Measurements from ENCODE around the gene TREX2. TPM values are rescaled to one million over a fixed set of nuclear protein-coding genes. Genes with fewer than 3 reads are reported as not detected.

Gene TREX2
- total RNA-seq, 4 donors from 2014 or later: 1.4 to 3.2 (median 2.9) TPM; not detected in 1

DNA sequence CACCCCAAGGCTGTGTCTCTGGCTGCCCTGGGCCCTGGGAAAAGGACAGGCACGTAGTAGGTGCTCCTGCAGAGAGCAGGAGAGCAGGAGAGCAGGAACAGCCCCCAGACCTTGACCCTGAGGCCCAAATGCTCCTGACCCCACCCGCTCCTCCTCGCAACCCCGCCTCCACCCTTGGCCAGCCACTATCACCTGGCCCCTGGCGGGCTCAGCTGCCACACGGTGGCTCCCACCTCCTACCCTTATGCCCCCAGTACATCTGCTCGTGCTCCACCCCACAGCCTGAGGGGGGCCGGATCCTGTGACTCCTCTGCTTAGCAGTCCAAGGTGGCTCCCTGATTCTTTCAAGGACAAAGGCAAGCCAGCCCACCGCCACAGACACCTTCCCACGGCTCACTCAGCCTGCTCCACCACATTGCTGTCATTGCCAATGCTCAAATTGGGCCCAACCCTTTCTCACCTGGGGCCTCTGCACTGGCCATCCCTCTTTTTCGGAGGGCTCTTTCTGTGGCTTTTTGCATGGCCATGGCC, 30.0 kb upstream of the TREX2 start:
- Histone ChIP-seq H3K27ac (peak overlapping the region; percentile 67 to 82), H3K36me3 (no peaks in the 10 kb centered on the region), H3K27me3 (no peaks in the 10 kb centered on the region), H3K9me3 (no peaks in the 10 kb centered on the region), H3K4me1 (peaks cover 0 to 6% of the 10 kb centered on the region in 2 donors), H3K4me3 (no peak overlapping the region)
- TF ChIP-seq, protein P1, sequence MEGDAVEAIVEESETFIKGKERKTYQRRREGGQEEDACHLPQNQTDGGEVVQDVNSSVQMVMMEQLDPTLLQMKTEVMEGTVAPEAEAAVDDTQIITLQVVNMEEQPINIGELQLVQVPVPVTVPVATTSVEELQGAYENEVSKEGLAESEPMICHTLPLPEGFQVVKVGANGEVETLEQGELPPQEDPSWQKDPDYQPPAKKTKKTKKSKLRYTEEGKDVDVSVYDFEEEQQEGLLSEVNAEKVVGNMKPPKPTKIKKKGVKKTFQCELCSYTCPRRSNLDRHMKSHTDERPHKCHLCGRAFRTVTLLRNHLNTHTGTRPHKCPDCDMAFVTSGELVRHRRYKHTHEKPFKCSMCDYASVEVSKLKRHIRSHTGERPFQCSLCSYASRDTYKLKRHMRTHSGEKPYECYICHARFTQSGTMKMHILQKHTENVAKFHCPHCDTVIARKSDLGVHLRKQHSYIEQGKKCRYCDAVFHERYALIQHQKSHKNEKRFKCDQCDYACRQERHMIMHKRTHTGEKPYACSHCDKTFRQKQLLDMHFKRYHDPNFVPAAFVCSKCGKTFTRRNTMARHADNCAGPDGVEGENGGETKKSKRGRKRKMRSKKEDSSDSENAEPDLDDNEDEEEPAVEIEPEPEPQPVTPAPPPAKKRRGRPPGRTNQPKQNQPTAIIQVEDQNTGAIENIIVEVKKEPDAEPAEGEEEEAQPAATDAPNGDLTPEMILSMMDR (IDR thresholded peaks at IDR 0.05): no peak
- no peak for TF ChIP-seq POLR2A (IDR thresholded peaks at IDR 0.05)
- DNase-seq: no peak
- intact Hi-C loops (cut with DNase I; ENCODE audit: low total_unique reads): no loop called here

DNA sequence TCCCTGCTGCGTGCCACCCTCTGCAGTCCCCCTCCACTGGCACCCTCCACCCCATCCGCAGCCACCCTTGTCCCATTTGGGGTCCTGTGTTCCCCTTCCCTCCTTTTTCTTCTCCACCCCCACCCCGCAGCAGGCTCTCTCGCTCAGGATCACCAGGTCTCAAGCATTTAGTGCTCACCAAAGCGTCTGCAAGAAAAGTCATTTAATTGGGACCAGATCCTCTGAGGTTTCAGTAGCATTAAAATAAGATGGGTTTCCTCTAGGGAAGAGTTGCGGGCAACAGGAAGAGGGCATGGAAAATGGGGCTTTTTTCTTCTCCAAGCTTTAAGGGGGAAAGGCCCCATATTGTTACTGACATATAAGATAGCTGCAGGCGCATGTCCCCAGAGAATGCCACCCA, 29.4 kb upstream of the TREX2 start:
- H3K27me3 ChIP-seq: no peaks in the 10 kb centered on the region

DNA sequence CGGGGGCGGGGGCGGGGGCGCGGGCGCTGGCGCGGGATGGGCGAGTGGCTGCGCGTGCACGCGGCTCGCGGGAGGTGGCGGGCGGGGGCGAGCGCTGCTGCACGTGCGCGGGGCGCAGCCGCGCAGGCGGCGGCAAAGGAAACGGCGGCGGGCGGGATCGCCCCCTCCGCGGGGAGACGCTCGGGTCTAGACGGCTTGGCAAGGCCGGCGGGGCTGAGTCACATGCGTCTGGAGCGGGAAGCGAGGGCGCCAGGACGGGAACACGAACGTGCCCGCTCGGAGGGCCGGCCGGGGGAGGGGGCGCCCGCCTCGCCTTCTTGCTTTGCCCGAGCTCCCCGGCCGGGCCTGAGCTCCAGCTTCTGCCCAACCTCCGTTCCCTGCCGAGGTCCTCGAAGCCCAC, 28.9 kb upstream of the TREX2 start:
- Histone ChIP-seq H3K36me3 (no peaks in the 10 kb centered on the region), H3K27me3 (no peaks in the 10 kb centered on the region), H3K9me3 (no peaks in the 10 kb centered on the region), H3K4me3 (peak overlapping the region in 1 of 2 donors; percentile 29), H3K27ac (peak overlapping the region; percentile 54 to 70), H3K4me1 (peaks cover 0 to 6% of the 10 kb centered on the region in 2 donors)
- TF ChIP-seq POLR2A (IDR thresholded peaks at IDR 0.05): peak in 1 of 2 donors; percentile 22
- TF ChIP-seq, protein P1 (IDR thresholded peaks at IDR 0.05): no peak
- peak; percentile 77 to 79 for DNase-seq
- intact Hi-C loops (cut with DNase I; ENCODE audit: low total_unique reads): no loop called here

More for the DNA sequence above, 29.4 kb upstream of the TREX2 start:
- peaks cover 0 to 6% of the 10 kb centered on the region in 2 donors for H3K4me1 ChIP-seq
- no peak overlapping the region for H3K4me3 ChIP-seq
- DNase-seq: no peak
- H3K27ac ChIP-seq: peak overlapping the region; percentile 54 to 70
- intact Hi-C loops (cut with DNase I; ENCODE audit: low total_unique reads): no loop called here
- no peaks in the 10 kb centered on the region for H3K36me3 ChIP-seq
- no peak for TF ChIP-seq POLR2A (IDR thresholded peaks at IDR 0.05)
- TF ChIP-seq, protein P1 (IDR thresholded peaks at IDR 0.05): no peak
- no peaks in the 10 kb centered on the region for H3K9me3 ChIP-seq

DNA sequence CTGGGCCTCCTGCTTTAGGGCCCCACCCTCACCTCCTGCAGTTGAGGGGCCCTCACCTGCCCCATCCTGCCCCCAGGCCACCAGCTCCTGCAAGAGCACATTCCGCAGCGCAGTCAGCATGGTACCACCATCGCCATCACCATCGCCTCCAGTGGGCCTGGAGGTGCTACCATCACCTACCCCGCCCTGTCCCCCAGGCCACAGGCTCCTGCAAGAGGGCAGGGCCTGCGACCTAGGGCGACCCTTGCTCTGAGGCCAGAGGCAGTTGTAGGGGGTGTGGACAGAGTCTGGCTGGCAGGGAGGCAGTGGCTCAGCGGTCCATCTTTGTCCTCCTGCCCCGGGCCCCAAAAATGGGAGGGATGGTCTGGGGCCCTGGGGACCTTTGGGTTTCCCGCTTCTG, 28.4 kb upstream of the TREX2 start:
- H3K27ac ChIP-seq: peak overlapping the region; percentile 12 to 37
- H3K4me3 ChIP-seq: no peak overlapping the region
- TF ChIP-seq, protein P1 (IDR thresholded peaks at IDR 0.05): no peak
- no peak for TF ChIP-seq POLR2A (IDR thresholded peaks at IDR 0.05)
- H3K36me3 ChIP-seq: no peaks in the 10 kb centered on the region
- no peaks in the 10 kb centered on the region for H3K9me3 ChIP-seq
- DNase-seq: no peak
- intact Hi-C loops (cut with DNase I; ENCODE audit: low total_unique reads): no loop called here
- no peaks in the 10 kb centered on the region for H3K27me3 ChIP-seq
- H3K4me1 ChIP-seq: peaks cover 0 to 6% of the 10 kb centered on the region in 2 donors

DNA sequence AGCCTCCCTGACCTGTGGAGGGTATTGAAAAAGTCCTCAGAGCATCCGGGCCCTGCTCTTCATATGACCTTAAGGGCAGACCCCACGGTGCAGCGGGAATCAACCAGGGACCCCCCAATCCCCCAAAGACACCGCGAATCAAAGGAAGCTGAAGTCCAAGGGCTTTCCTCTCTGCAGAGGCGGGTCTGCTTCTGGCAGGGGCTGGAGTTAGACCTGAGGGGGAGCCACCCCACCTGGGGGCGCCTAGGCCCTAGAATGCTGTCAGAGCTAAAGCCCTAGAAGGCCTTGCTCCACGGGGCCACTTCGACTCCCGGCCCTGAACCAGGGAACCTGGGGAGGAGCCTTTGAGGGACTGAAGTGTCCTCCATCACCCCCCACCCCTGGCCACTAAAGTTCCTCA, 27.3 kb upstream of the TREX2 start:
- Histone ChIP-seq H3K4me1 (peaks cover 0 to 6% of the 10 kb centered on the region in 2 donors), H3K27ac (no peak overlapping the region), H3K27me3 (no peaks in the 10 kb centered on the region), H3K9me3 (no peaks in the 10 kb centered on the region), H3K36me3 (no peaks in the 10 kb centered on the region), H3K4me3 (no peak overlapping the region)
- DNase-seq: no peak
- TF ChIP-seq, protein P1 (IDR thresholded peaks at IDR 0.05): no peak
- no peak for TF ChIP-seq POLR2A (IDR thresholded peaks at IDR 0.05)
- intact Hi-C loops (cut with DNase I; ENCODE audit: low total_unique reads): no loop called here
